Stomach (tissue), 9 donors: ENCODE results near the gene MDFIC. TPM values are rescaled to one million over a fixed set of nuclear protein-coding genes. Genes with fewer than 3 reads are reported as not detected.
A peak's percentile ranks its signal among the peaks of the same experiment; 100 is the strongest.
"Not testable (repeated sequence)": the region's sequence is repeated elsewhere in the genome, so short reads cannot be mapped to it uniquely, and the experiment has no call there.

ENCODE experiments used
- DNase-seq, 2 donors: peaks; one replicate each; pipeline versions ENCODE4 v3.0.0 to v3.0.0-alpha.2; 2013 to 2019
- H3K27ac ChIP-seq, 5 donors: fragments of 200-600 bp in 4 of 5; sonication (generic) in 4 of 5; one replicate each; pipeline ENCODE4 v1.5.1; 2013 to 2019; ENCODE audit warnings: mild to moderate bottlenecking in 1 of 5, moderate library complexity in 1 of 5
- H3K27me3 ChIP-seq, 3 donors: fragments of 200-600 bp; sonication (generic); one replicate each; pipeline ENCODE4 v1.5.1; 2017 to 2019; ENCODE audit warnings: mixed run types in 1 of 3
- H3K36me3 ChIP-seq, 4 donors: fragments of 200-600 bp; sonication (generic); 1 replicate in 3 of 4; 2 replicates in 1 of 4; pipeline ENCODE4 v1.5.1; 2016 to 2019
- H3K4me1 ChIP-seq, 4 donors: fragments of 200-600 bp; sonication (generic); one replicate each; pipeline ENCODE4 v1.5.1; 2016 to 2019
- H3K4me3 ChIP-seq, 4 donors: fragments of 200-600 bp; sonication (generic) in 3 of 4; one replicate each; pipeline ENCODE4 v1.5.1; 2016 to 2019; ENCODE audit warnings: mild to moderate bottlenecking in 1 of 4
- H3K9me3 ChIP-seq, 4 donors: fragments of 200-600 bp; sonication (generic); one replicate each; pipeline ENCODE4 v1.5.1; 2016 to 2019
- EP300 ChIP-seq: sonication (generic); formaldehyde crosslinking; IDR thresholded peaks from one replicate; pipeline ENCODE4 v1.6.1; 2017; ENCODE audit warnings: antibody characterized with exemption
- POLR2A ChIP-seq, 4 donors: fragments of 450-650 bp; IDR thresholded peaks; one replicate each; pipeline ENCODE4 v1.6.1; 2016; ENCODE audit warnings: antibody characterized with exemption in 4 of 4, control low read depth in 2 of 4, mild to moderate bottlenecking in 1 of 4, moderate library complexity in 1 of 4
- POLR2AphosphoS5 ChIP-seq, 3 donors: sonication (generic); formaldehyde crosslinking; IDR thresholded peaks; one replicate each; pipeline ENCODE4 v1.6.1; 2016; ENCODE audit warnings: antibody characterized with exemption in 3 of 3
- WGBS, 5 donors: extraction: QIAGEN DNeasy Blood & Tissue Kit in 3 of 5; methylation state at CpG; one replicate each; pipeline versions ENCODE4 v1.1.5 to v1.1.7; 2013 to 2018; 5-methylcytosine and 5-hydroxymethylcytosine counted together
- intact Hi-C: fragments of 100-400 bp; cut with DNase I; formaldehyde crosslinking; loops from one replicate; pipeline ENCODE4 v1.15.1; 2023; ENCODE audit warnings: low total_unique reads
- polyA plus RNA-seq, 3 donors: library from polyadenylated mRNA; stranded (reverse); fragments of 200-250 nt; gene quantifications; one replicate each; pipeline ENCODE4 v1.2.3, GENCODE V29; 2013
- total RNA-seq, 5 donors: library from RNA; depleted of rRNA; stranded (reverse); fragments of >200 nt; gene quantifications; one replicate each; pipeline versions ENCODE4 v1.1.0 to v1.2.3, GENCODE V29; 2014 to 2016
- TF ChIP-seq, protein P1 (sequence below), 7 experiments: fragments of 450-650 bp in 4 of 7; fragments of 200-600 bp in 3 of 7; sonication (generic) in 3 of 7; IDR thresholded peaks; one replicate each; pipeline ENCODE4 v1.5.1; 2016 to 2019; ENCODE audit warnings: antibody characterized with exemption in 7 of 7, control low read depth in 2 of 7, mild to moderate bottlenecking in 1 of 7
- donor health status: healthy with polysubstance abuse.
- donor health status: Bipolar disorder and iron deficiency.
- donor health status: healthy.

The MDFIC gene
- total and polyA plus RNA-seq, 8 donors: 6.9 to 39.8 (median 8.6) TPM

DNA sequence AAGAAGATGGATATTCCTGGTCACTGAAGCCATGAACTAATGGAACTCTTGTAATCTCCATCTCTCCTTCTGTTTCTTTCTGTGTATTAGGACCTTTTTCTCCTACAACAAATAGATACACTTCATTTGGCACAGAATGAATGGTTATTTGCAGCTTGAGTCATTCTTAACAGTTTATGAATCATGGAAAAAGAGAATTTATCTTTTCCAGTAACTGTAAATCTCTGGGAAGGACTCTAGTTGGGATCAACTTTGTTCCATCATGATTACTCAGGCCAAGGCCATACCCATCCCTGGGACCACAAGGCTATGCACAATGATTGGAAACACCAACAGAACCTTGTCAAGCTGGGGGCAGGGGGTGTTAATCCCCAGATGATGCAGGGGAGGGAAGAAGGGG is 36.1 kb upstream of the MDFIC start:
- TF ChIP-seq, protein P1, sequence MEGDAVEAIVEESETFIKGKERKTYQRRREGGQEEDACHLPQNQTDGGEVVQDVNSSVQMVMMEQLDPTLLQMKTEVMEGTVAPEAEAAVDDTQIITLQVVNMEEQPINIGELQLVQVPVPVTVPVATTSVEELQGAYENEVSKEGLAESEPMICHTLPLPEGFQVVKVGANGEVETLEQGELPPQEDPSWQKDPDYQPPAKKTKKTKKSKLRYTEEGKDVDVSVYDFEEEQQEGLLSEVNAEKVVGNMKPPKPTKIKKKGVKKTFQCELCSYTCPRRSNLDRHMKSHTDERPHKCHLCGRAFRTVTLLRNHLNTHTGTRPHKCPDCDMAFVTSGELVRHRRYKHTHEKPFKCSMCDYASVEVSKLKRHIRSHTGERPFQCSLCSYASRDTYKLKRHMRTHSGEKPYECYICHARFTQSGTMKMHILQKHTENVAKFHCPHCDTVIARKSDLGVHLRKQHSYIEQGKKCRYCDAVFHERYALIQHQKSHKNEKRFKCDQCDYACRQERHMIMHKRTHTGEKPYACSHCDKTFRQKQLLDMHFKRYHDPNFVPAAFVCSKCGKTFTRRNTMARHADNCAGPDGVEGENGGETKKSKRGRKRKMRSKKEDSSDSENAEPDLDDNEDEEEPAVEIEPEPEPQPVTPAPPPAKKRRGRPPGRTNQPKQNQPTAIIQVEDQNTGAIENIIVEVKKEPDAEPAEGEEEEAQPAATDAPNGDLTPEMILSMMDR (IDR thresholded peaks at IDR 0.05): no peak
- no peak for TF ChIP-seq EP300
- no peaks in the 10 kb centered on the region for H3K36me3 ChIP-seq
- intact Hi-C loops: no loop called here

DNA sequence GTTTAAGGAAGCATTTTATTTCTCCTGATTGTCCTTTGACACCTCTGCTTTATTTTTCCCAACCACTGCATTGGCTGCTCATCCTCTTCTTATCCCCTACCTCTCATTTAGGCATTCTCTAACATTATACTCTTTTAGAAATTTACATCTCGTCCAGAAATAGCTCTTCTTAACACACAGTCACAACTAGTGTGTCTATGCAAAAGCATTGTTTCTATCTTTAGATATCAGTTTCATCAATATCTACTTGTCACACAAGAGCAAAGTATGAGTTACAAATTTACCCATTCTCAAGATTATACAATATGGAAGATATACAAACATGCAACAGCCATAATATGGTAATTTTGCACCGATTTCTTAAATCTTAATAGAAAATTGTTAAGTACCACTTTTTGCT is 35.7 kb upstream of the MDFIC start:
- no peaks in the 10 kb centered on the region for H3K4me1 ChIP-seq
- WGBS, 5 donors: 83 to 91% (median 90%) methylated on average over 2 of the region's 2 CpGs
- H3K27me3 ChIP-seq: no peaks in the 10 kb centered on the region
- no peak overlapping the region for H3K4me3 ChIP-seq
- DNase-seq: no peak
- H3K27ac ChIP-seq: no peak overlapping the region
- H3K9me3 ChIP-seq: no peaks in the 10 kb centered on the region
- no peaks in the 10 kb centered on the region for H3K36me3 ChIP-seq
- intact Hi-C loops: no loop called here
- no peak for TF ChIP-seq EP300
- TF ChIP-seq POLR2A (IDR thresholded peaks at IDR 0.05): no peak
- no peak for TF ChIP-seq POLR2AphosphoS5 (IDR thresholded peaks at IDR 0.05)
- TF ChIP-seq, protein P1 (IDR thresholded peaks at IDR 0.05): no peak

More for the DNA sequence above, 36.1 kb upstream of the MDFIC start:
- no peak for DNase-seq
- H3K9me3 ChIP-seq: no peaks in the 10 kb centered on the region
- no peaks in the 10 kb centered on the region for H3K27me3 ChIP-seq
- H3K4me3 ChIP-seq: no peak overlapping the region
- H3K4me1 ChIP-seq: no peaks in the 10 kb centered on the region
- H3K27ac ChIP-seq: no peak overlapping the region

DNA sequence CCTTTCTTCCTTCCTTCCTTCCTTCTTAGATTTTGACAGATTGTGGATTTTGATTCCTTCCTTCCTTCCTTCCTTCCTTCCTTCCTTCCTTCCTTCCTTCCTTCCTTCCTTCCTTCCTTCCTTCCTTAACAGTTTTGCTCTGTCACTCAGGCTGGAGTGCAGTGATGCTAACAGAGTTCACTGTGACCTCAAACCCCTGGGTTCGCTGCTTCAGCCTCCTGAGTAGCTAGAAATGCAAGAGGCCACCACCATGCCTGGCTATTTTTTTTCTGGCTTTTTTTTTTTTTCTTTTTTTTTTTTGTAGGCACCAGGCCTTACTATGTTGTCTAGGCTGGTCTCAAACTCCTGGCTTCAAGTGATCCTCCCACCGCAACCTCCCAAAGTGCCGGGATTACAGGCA is 32.8 kb upstream of the MDFIC start:
- DNase-seq, intact Hi-C loops, H3K4me1 ChIP-seq, H3K27ac ChIP-seq, H3K27me3 ChIP-seq, H3K4me3 ChIP-seq, H3K9me3 ChIP-seq, H3K36me3 ChIP-seq: not testable (repeated sequence)
- WGBS, 5 donors: 95 to 98% (median 97%) methylated on average over 3 of the region's 3 CpGs

DNA sequence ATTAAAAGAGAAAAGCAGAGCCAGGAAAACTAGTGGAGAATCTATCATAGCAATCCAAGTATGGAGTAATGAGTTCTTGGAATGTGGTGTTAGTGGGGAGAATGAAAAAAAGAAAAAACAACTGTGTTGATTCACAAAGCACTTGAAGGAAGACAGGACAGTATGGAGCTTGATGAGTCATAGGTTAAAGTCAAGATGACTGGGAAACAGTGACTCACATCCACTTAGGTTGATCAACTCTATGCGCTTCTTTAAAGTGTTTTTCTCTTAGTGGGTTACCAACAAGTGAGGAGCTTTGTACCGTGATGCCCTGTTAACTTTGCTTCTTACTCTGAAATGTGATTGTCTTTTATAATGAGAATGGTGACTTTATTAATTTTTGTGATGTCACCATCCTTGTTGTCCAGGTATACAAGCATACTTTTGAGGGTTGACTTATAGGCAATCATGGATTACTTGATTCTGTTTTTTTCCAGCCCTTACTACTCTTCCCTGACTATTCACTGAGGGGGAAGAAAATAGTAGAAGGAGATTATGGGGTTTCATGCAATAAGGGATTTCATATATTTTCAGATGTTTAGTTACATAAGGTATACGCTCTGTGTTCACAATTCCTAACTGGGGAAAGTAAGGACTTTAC is 32.1 kb upstream of the MDFIC start:
- H3K4me1 ChIP-seq: no peaks in the 10 kb centered on the region
- DNase-seq: peak in 1 of 2 donors; percentile 14

DNA sequence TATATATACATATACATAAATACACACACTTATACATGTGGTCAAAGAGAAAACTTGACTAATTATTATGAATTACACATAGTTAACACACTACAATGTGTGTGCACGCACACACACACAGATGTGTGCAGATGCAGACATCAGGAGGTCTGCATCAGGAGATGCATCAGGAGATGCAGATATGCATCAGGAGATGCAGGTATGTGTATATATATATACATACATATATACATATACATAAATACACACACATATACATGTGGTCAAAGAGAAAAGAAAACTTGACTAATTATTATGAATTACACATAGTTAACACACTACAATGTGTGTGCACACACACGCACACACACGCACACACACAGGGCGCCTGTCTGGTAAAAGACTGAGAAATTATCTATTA is 31.3 kb upstream of the MDFIC start:
- no peaks in the 10 kb centered on the region for H3K36me3 ChIP-seq
- 93 to 98% (median 94%) methylated on average over 4 of the region's 4 CpGs for WGBS, 5 donors
- no peak for DNase-seq
- intact Hi-C loops: no loop called here
- TF ChIP-seq POLR2A (IDR thresholded peaks at IDR 0.05) (no peak), POLR2AphosphoS5 (IDR thresholded peaks at IDR 0.05) (no peak), EP300 (no peak)
- TF ChIP-seq, protein P1 (IDR thresholded peaks at IDR 0.05): no peak
- H3K9me3 ChIP-seq: no peaks in the 10 kb centered on the region
- H3K27me3 ChIP-seq: no peaks in the 10 kb centered on the region
- H3K4me3 ChIP-seq: no peak overlapping the region
- no peaks in the 10 kb centered on the region for H3K4me1 ChIP-seq
- H3K27ac ChIP-seq: no peak overlapping the region

More for the DNA sequence above, 32.1 kb upstream of the MDFIC start:
- H3K27me3 ChIP-seq: no peaks in the 10 kb centered on the region
- H3K36me3 ChIP-seq: no peaks in the 10 kb centered on the region
- H3K4me3 ChIP-seq: no peak overlapping the region
- no peaks in the 10 kb centered on the region for H3K9me3 ChIP-seq
- no peak overlapping the region for H3K27ac ChIP-seq
- TF ChIP-seq POLR2A (IDR thresholded peaks at IDR 0.05) (no peak), POLR2AphosphoS5 (IDR thresholded peaks at IDR 0.05) (peak in 1 of 3 donors; percentile 64), EP300 (no peak)
- TF ChIP-seq, protein P1 (IDR thresholded peaks at IDR 0.05): no peak
- 74 to 79% (median 78%) methylated on average over 3 of the region's 3 CpGs for WGBS, 5 donors
- intact Hi-C loops: no loop called here
